Eye (tissue), 1 donor: ENCODE measurements around the gene PARD6B.
A peak's percentile ranks its signal among the peaks of the same experiment; 100 is the strongest.
"Not testable (repeated sequence)": the region's sequence is repeated elsewhere in the genome, so short reads cannot be mapped to it uniquely, and the experiment has no call there.

Source experiments
- DNase-seq: peaks from one replicate; pipeline ENCODE4 v3.0.0-alpha.2; 2015

Gene PARD6B

DNA sequence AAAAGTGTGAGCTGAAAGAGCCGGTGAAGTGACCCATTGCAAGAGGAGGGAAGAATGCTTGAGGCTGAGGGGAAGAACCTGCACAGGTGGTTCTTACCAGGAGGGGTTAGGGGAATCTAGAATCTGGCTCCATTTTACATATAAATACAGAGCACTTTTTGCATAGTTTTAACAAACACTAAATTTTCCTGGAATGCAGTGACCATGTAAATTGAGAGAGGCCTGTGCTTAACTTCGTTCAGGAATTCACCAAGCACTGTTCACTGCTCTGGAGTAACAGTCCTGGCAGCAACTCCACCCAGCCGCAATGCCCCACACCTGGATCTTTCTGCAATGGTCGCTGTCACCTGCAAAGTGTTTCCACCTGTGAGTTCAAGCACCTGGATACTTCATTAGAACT, 26.9 kb upstream of the PARD6B start:
- DNase-seq: no peak

- DNase-seq: no peak
These were observed 26.4 kb upstream of the PARD6B start for GRCh38 chr20:50704971-50705370.

- peak; percentile 61 for DNase-seq
These were observed 22.3 kb upstream of the PARD6B start for GRCh38 chr20:50708845-50709635.

GRCh38 chr20:50709636-50709973, 21.8 kb upstream of the PARD6B start:
- DNase-seq: no peak

- no peak for DNase-seq
These were observed 20.8 kb upstream of the PARD6B start for GRCh38 chr20:50710492-50711063.

DNA sequence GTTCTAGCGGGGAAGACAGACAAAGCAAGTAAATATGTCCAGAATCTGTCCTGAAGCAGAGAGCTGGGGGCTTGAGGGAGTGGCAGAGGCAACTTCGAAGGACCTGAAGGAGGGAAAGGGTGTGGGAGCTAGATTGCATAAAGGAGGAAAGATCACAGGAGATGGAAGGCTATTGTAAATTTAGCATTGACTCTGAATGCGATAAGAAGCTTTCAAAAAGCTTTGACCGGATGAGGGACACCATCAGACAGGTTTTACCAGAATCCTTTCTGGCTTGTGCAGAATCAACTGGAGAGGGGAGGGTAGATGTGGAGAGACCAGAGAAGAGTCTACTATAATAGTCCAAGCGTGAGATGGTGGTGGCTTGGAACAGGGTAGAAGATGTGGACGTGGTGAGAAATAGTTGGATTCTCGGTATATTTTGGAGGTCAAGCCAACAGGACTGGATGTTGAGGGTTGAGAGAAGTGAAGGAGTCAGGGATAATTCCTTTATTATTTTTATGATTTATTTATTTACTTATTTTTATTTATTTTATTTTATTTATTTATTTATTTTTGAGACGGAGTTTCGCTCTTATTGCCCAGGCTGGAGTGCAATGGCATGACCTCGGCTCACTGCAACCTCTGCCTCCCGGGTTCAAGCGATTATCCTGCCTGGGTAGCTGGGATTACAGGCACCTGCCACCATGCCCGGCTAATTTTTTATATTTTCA, 20.1 kb upstream of the PARD6B start:
- DNase-seq: no peak

GRCh38 chr20:50712771-50713656, 18.4 kb upstream of the PARD6B start:
- DNase-seq: no peak

- no peak for DNase-seq
These were observed 17.7 kb upstream of the PARD6B start for GRCh38 chr20:50713657-50714101.

DNA sequence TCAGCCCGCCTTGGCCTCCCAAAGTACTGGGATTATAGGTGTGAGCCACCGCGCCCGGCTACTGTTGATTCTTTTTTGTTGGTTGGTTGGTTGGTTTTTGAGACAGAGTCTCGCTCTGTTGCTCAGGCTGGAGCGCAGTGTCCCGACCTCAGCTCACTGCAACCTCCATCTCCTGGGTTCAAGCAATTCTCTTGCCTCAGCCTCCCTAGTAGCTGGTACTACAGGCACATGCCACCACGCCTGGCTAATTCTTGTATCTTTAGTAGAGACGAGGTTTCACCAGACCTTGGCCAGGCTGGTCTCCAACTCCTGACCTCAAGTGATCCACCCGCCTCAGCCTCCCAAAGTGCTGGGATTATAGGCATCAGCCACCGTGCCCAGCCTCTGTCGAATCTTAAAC, 17.0 kb upstream of the PARD6B start:
- DNase-seq: not testable (repeated sequence)

- no peak for DNase-seq
These were observed 15.7 kb upstream of the PARD6B start for GRCh38 chr20:50715694-50716093.

- DNase-seq: no peak
These were observed 14.9 kb upstream of the PARD6B start for GRCh38 chr20:50716518-50716917.

GRCh38 chr20:50717312-50717711, 14.1 kb upstream of the PARD6B start:
- DNase-seq: no peak

DNA sequence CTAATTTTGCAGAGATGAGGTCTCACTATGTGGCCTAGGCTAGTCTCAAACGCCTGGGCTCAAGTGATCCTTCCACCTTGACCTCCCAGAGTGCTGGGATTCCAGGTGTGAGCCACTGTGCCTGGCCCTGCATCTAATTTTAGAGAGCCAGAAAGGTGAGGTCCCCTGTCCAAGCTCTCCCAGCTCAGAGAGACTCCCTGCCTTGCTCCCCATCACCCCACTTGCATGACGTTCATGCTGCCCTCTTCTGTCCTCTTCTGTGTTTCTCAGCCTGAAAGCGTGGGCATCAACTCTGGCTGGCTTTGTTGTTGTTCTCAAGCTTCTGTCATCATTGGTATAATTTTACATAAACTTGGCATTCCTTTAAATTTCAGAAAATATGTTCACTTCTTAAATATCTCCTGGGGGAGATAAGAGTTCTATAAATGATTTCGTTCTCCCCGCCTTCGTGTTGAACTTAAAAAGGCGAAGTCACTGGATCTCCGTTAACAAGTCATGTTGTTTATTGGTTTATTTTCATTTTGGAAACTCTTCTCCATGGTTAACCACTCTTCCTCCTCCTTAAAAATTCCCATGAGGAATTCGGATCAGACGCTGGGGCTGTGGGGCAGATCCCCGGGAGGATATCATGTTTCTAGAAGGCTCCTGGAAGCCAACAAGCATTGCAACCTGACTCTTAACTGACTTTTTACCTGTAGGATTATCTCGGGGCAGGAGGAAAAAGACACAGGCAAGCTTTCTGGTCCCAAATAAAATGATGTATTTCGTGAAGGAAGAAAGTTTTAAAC, 13.2 kb upstream of the PARD6B start:
- DNase-seq: no peak

- no peak for DNase-seq
These were observed 12.1 kb upstream of the PARD6B start for GRCh38 chr20:50719328-50719727.

DNA sequence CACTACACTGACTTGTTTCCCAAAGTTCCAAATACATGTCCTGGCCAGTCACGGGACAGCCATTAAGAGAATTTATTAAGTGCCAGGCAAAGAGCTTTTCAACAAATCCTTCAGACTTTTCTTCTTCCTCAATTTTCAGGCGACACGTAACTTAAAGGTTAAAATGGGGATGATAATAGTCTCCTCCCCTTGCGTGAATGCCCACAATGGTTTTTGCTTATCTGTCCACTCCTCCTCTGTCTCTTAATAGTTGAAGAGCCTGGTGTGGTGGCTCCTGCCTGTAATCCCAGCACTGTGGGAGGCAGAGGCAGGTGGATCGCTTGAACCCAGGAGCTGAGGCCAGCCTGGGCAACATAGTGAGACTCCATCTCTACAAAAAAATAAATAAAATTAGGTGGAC, 11.4 kb upstream of the PARD6B start:
- no peak for DNase-seq

GRCh38 chr20:50720582-50720981, 10.8 kb upstream of the PARD6B start:
- DNase-seq: no peak

- DNase-seq: no peak
These were observed 9.5 kb upstream of the PARD6B start for GRCh38 chr20:50721881-50722281.

- DNase-seq: no peak
These were observed 8.8 kb upstream of the PARD6B start for GRCh38 chr20:50722424-50723155.

- DNase-seq: no peak
These were observed 7.7 kb upstream of the PARD6B start for GRCh38 chr20:50723672-50724071.

DNA sequence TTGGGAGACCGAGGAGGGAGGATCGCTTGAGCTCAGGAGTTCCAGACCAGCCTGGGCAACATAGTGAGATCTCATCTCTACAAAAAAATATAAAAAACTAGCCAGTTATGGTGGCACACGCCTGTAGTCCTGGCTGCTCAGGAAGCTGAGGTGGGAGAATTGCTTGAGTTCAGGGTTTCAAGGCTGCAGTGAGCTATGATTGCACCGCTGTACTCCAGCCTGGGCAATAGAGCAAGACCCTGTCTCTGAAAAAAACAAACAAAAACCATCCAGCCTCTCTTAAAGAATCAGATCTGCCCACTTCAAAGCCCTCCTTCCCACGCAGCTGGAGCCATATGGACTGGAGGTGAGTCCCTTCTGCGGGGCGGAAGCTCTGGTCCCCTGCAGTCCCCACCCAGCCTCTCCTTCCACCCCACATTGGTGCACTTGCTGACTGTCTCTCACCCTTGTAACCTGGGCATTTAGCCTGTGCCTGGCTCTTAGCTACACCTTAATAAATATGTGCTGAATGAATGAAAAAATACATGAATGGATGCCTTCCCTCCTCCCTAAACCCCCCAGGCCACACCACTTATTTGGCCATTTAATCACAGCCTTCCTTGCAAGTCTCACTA, 7.2 kb upstream of the PARD6B start:
- DNase-seq: no peak
